Measurements from ENCODE around the gene HYAL2. TPM values are rescaled to one million over a fixed set of nuclear protein-coding genes. Genes with fewer than 3 reads are reported as not detected.

HYAL2 gene
- total RNA-seq, 4 donors from 2014 or later = 112 to 289 (median 166) TPM

GRCh38 chr3:50271314-50271936 is 51.1 kb downstream of the HYAL2 start:
- Histone ChIP-seq H3K4me3 (no peak overlapping the region), H3K27me3 (no peaks in the 10 kb centered on the region), H3K9me3 (no peaks in the 10 kb centered on the region), H3K4me1 (peaks cover 0 to 26% of the 10 kb centered on the region in 2 donors), H3K27ac (peak overlapping the region; percentile 97 to 99), H3K36me3 (no peaks in the 10 kb centered on the region)
- no peak for TF ChIP-seq CTCF (IDR thresholded peaks at IDR 0.05)
- TF ChIP-seq POLR2A (IDR thresholded peaks at IDR 0.05) = no peak
- no peak for DNase-seq
- intact Hi-C loops (cut with DNase I; ENCODE audit: low total_unique reads) = loop anchor here (5.0 kb wide), 1 partner anchor 44 kb away; no protein-coding TSS in a partner anchor

GRCh38 chr3:50270422-50271224 is 51.9 kb downstream of the HYAL2 start:
- intact Hi-C loops (cut with DNase I; ENCODE audit: low total_unique reads) = loop anchor here (5.0 kb wide), 1 partner anchor 43 kb away; no protein-coding TSS in a partner anchor
- Histone ChIP-seq H3K27ac (peak overlapping the region; percentile 97 to 99), H3K4me3 (peak overlapping the region; percentile 28 to 33), H3K36me3 (no peaks in the 10 kb centered on the region), H3K27me3 (no peaks in the 10 kb centered on the region), H3K4me1 (peaks cover 4 to 34% of the 10 kb centered on the region in 2 donors), H3K9me3 (no peaks in the 10 kb centered on the region)
- TF ChIP-seq CTCF (IDR thresholded peaks at IDR 0.05) = no peak
- DNase-seq = no peak

GRCh38 chr3:50269977-50270413 is 52.5 kb downstream of the HYAL2 start:
- Histone ChIP-seq H3K4me3 (peak overlapping the region; percentile 28 to 33), H3K27ac (peak overlapping the region; percentile 97 to 99)
- TF ChIP-seq CTCF (IDR thresholded peaks at IDR 0.05) (no peak), POLR2A (IDR thresholded peaks at IDR 0.05) (no peak)

GRCh38 chr3:50269460-50269859 is 53.1 kb downstream of the HYAL2 start:
- Histone ChIP-seq H3K36me3 (no peaks in the 10 kb centered on the region), H3K27me3 (no peaks in the 10 kb centered on the region), H3K4me3 (peak overlapping the region; percentile 28 to 33), H3K9me3 (no peaks in the 10 kb centered on the region), H3K27ac (peak overlapping the region; percentile 97 to 99), H3K4me1 (peaks cover 9 to 39% of the 10 kb centered on the region in 2 donors)
- intact Hi-C loops (cut with DNase I; ENCODE audit: low total_unique reads) = no loop called here
- no peak for DNase-seq
- TF ChIP-seq CTCF (IDR thresholded peaks at IDR 0.05) = no peak
- TF ChIP-seq POLR2A (IDR thresholded peaks at IDR 0.05) = no peak

More at GRCh38 chr3:50269977-50270413, 52.5 kb downstream of the HYAL2 start:
- H3K36me3 ChIP-seq = no peaks in the 10 kb centered on the region
- peaks cover 8 to 39% of the 10 kb centered on the region in 2 donors for H3K4me1 ChIP-seq
- no peaks in the 10 kb centered on the region for H3K27me3 ChIP-seq
- H3K9me3 ChIP-seq = no peaks in the 10 kb centered on the region
- intact Hi-C loops (cut with DNase I; ENCODE audit: low total_unique reads) = loop anchor here (5.0 kb wide), 1 partner anchor 43 kb away; no protein-coding TSS in a partner anchor
- DNase-seq = peak in 1 of 2 donors; percentile 23

Data from uterus (tissue), 4 donors.